HFF-Myc (cell line): ENCODE measurements around the gene GPR89A.

ENCODE experiments used
- DNase-seq: peaks from one replicate; pipeline ENCODE4 v3.0.0-alpha.2; 2011; ENCODE audit warnings: low read depth; ENCODE audit errors: extremely low read depth
- H3K4me3 ChIP-seq: replicated peaks from 2 replicates; pipeline ENCODE4 v1.5.1; 2011; ENCODE audit warnings: low read depth, mild to moderate bottlenecking, control low read depth, low read length
- CTCF ChIP-seq: IDR thresholded peaks from 2 replicates; pipeline ENCODE4 v1.5.1; 2012; ENCODE audit warnings: mild to moderate bottlenecking, low read depth, low read length, control low read depth; ENCODE audit errors: missing control alignments

GPR89A gene

GRCh38 chr1:145692785-145693443 lies 85.1 kb downstream of the GPR89A start:
- DNase-seq, result no peak
- no peak overlapping the region for H3K4me3 ChIP-seq
- no peak for TF ChIP-seq CTCF

- TF ChIP-seq CTCF, result no peak
- no peak for DNase-seq
- H3K4me3 ChIP-seq, result no peak overlapping the region
These were observed 88.2 kb downstream of the GPR89A start for GRCh38 chr1:145695821-145696629.

GRCh38 chr1:145696630-145696960 lies 88.8 kb downstream of the GPR89A start:
- TF ChIP-seq CTCF, result no peak
- H3K4me3 ChIP-seq, result no peak overlapping the region
- no peak for DNase-seq

GRCh38 chr1:145701306-145701862 lies 93.6 kb downstream of the GPR89A start:
- TF ChIP-seq CTCF, result no peak
- no peak for DNase-seq

GRCh38 chr1:145702052-145702451 lies 94.3 kb downstream of the GPR89A start:
- H3K4me3 ChIP-seq, result no peak overlapping the region
- no peak for DNase-seq
- TF ChIP-seq CTCF, result no peak

More at GRCh38 chr1:145701306-145701862, 93.6 kb downstream of the GPR89A start:
- no peak overlapping the region for H3K4me3 ChIP-seq

GRCh38 chr1:145702826-145703225 lies 95.0 kb downstream of the GPR89A start:
- DNase-seq, result no peak
- H3K4me3 ChIP-seq, result no peak overlapping the region
- no peak for TF ChIP-seq CTCF
